GM18517 (cell line): ENCODE data around the gene CNTN4.
A peak's percentile ranks its signal among the peaks of the same experiment; 100 is the strongest.

ENCODE experiments used
- ATAC-seq: cut with Tn5 transposase; IDR thresholded peaks from one replicate; pipeline ENCODE4 v1.9.1; 2021; ENCODE audit warnings: mild to moderate bottlenecking, moderate library complexity; ENCODE audit not compliant: unreplicated experiment

The CNTN4 gene

GRCh38 chr3:3013317-3014052 lies 914.8 kb downstream of the CNTN4 start:
- no peak for ATAC-seq

DNA sequence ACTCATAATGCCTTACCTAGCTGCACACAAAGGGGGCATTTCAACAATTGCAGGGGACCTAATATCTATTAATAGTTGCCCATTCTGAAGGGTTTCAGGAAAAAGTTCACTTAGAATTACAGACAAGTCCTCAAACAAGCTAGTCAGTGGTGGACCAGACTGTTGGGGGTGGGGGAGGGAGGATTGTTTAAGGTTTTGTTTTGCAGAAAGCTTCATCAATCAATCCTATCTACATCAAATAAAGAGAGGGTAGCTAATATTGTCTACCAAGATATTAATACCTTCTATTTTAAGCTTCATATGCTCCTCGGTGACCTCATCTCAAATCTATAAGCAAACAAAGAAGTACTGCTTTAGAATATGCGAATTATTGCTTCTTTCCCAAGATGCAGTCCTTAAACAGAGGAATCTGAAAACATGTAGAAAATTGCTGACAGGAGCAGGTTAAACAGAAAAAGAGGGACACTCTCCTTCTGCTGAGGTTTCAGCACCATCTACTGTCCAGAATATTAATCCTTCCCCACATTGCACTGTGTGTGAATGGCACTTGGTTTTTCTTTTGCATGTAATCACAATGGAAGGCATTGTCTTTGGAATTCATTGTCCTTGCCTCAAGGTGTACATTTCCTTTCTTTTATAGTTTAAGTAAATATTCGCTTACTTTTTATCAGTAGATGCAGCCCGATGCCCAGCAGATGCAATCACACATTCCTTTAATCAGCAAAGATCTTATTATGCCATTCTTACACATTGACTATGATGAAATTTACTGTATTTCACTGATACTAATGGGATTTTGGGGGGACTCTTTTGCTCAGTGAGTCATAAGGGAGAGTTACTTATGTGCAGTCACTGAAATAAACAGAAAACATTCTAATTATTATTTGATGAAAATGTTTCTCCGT lies 916.8 kb downstream of the CNTN4 start:
- ATAC-seq: peak; percentile 66

GRCh38 chr3:3016226-3016625 lies 917.6 kb downstream of the CNTN4 start:
- ATAC-seq: no peak

GRCh38 chr3:3020209-3020608 lies 921.5 kb downstream of the CNTN4 start:
- ATAC-seq: no peak

GRCh38 chr3:3023111-3023745 lies 924.6 kb downstream of the CNTN4 start:
- no peak for ATAC-seq

GRCh38 chr3:3027976-3028567 lies 929.4 kb downstream of the CNTN4 start:
- peak; percentile 94 for ATAC-seq

DNA sequence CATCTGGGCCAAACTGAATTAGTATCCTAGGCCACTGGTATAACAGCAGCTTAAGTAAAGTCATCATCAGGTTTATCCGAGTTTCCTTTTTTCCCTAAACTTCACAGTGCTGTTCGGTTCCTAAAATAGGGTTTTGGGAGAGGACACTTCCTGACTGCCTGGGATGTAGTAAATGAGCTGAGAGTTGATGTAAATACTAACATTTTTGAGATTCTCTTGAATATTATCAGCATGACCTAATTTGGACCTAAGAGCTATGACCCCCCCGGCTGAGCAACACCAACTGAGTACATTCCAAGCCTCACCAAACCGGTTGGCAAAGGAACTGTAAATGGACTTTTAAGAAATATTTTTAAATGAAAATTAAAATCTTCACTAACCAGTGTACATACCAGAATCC lies 932.7 kb downstream of the CNTN4 start:
- no peak for ATAC-seq

GRCh38 chr3:3037156-3037555 lies 938.5 kb downstream of the CNTN4 start:
- ATAC-seq: no peak

GRCh38 chr3:3038201-3038991 lies 939.7 kb downstream of the CNTN4 start:
- no peak for ATAC-seq

DNA sequence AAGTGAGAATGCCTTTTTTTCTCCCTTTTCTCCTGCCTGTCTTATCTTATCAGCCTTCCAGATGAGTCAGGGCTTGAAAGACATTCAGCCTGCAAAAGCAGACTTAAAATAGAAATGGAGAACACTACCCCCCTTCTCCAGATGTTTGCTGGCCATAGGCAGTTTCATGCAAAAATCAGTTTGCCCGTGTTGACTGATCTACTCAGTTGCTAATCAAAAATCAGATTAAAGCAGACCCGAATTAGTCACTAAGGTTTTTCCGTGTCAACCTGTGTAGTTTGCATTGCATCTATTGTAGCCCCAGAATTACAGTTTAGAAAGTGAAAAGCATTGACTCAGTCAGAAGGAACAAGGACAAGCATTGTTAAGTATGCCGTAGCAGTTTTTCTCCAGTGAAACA lies 955.3 kb downstream of the CNTN4 start:
- no peak for ATAC-seq

- ATAC-seq: no peak
These were observed 961.0 kb downstream of the CNTN4 start for GRCh38 chr3:3059645-3060044.

DNA sequence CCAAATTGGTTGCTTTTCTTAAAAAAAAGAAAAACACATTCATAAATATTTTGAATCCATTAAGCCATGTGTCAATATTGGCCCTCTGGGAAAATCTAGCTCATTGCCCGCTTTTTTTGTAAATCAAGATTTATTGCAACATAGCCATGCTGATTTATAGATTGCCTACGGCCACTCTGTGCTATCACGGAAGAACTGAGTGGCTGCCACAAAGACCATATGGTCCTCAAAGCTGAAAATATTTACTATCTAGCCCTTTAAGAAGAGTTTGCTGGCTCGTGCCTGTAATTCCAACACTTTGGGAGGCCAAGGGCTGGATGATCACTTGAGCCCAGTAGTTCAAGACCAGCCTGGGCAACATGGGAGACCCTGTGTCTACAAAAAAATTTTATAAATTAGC lies 965.6 kb downstream of the CNTN4 start:
- no peak for ATAC-seq

DNA sequence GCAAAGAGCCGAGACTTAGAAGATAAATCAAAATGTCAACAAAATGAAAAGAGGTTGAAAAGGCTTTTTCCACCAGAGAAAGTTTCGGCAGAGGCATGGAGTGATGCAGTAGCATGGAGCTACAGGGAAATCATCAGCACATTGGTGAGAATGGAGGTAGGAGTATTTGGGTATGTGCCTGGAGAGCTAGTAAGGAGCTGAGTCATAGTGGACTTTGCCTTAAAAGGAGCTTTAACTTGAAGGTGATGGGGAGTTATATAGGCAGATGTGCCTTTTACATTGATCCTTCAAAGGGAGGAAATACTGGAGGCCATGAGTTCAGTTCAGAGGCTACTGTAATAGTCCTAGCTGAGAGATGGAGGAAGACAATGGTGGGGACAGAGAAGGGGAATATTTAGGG lies 967.2 kb downstream of the CNTN4 start:
- no peak for ATAC-seq

- peak; percentile 66 for ATAC-seq
These were observed 967.7 kb downstream of the CNTN4 start for GRCh38 chr3:3066378-3066777.

DNA sequence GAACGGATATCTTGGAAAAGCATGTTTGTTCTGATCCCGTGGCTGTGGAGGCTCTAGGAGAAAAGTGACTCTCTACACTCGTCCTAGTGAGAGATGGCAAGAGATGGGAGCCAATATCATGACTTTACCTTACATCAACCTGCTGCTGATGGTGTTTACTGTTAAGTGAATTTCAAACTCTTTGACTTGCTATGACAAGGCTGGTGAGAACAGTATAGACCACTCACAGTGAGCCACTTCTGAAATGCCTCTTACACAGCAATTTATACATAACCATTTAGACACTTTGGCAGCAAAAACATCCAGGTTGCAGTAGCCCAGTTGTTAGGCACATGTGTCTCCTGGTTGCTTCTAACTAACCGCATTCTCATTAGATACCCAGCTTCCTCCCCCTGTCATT lies 968.2 kb downstream of the CNTN4 start:
- no peak for ATAC-seq

- ATAC-seq: no peak
These were observed 969.8 kb downstream of the CNTN4 start for GRCh38 chr3:3068358-3068881.

GRCh38 chr3:3069723-3070122 lies 971.1 kb downstream of the CNTN4 start:
- ATAC-seq: no peak

DNA sequence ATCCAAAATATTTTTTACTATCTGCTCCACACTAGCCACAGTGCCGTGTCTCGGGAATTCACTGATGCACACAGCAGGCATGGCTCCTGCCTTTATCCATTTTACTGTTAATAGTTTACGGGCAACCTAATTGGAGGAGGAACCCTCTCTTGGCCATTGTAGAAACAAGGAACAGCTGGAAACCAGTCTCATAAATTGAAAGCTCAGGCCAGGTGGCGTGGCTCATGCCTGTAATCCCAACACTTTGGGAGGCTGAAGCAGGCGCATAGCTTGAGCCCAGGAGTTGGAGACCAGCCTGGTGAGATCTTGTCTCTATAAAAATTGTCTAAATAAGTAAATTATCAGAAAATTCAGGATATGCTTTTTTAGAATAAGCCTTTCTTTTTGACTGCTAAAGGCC lies 972.5 kb downstream of the CNTN4 start:
- no peak for ATAC-seq

DNA sequence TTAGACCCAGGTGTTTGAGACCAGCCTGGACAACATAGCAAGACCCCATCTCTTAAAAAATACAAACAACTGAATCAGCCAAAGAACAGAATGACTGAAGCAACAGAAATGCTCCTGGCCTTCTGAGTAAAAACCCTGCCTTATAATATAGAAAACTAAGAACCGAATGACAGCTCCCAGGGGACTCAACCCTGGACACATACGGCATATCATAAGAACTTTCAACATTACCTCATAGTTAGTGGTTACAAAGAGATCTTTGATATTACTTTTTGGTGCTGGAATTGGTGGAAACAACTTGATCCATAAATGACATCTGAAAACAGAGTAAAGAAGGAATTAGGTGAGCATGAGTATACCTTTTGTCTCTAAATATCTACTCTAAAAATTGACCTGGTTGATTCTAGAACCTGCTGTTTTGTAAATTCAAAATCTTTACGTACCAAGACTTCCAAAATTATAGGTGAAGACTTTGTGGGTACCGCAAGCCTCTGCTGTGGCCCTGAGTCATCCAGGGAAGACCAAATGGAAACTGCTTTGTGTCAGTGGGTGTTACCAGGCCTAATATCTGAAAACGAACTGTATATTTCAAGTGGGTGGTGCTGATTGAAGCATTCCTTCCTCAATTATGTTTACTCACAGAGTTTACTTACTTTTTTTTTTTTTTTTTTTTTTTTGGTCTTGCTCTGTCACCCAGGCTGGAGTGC lies 976.0 kb downstream of the CNTN4 start:
- ATAC-seq: peak; percentile 66

GRCh38 chr3:3080309-3080708 lies 981.6 kb downstream of the CNTN4 start:
- ATAC-seq: no peak
